Breast epithelium (tissue), 3 donors: Measurements from ENCODE around the gene PANX1.

Experiments
- CTCF ChIP-seq, 3 donors: fragments of 450-650 bp; IDR thresholded peaks; one replicate each; pipeline ENCODE4 v1.5.1; 2016 to 2017; ENCODE audit warnings: antibody characterized with exemption in 3 of 3, mild to moderate bottlenecking in 3 of 3, moderate library complexity in 3 of 3
- POLR2A ChIP-seq: fragments of 450-650 bp; IDR thresholded peaks from one replicate; pipeline ENCODE4 v1.6.1; 2016; ENCODE audit warnings: antibody characterized with exemption, mild to moderate bottlenecking, moderate library complexity
- POLR2AphosphoS5 ChIP-seq, 3 donors: sonication (generic); formaldehyde crosslinking; IDR thresholded peaks; one replicate each; pipeline ENCODE4 v1.6.1; 2017; ENCODE audit warnings: antibody characterized with exemption in 3 of 3

GRCh38 chr11:94133752-94134151 lies 5.1 kb downstream of the PANX1 start:
- TF ChIP-seq CTCF (IDR thresholded peaks at IDR 0.05) (no peak), POLR2AphosphoS5 (IDR thresholded peaks at IDR 0.05) (no peak), POLR2A (no peak)
